HG02588 (cell line): ENCODE results near the gene FGD1.

Experiments used
- ATAC-seq: cut with Tn5 transposase; IDR thresholded peaks from one replicate; pipeline ENCODE4 v1.9.1; 2021; ENCODE audit warnings: mild to moderate bottlenecking, moderate library complexity; ENCODE audit not compliant: unreplicated experiment

The FGD1 gene

DNA sequence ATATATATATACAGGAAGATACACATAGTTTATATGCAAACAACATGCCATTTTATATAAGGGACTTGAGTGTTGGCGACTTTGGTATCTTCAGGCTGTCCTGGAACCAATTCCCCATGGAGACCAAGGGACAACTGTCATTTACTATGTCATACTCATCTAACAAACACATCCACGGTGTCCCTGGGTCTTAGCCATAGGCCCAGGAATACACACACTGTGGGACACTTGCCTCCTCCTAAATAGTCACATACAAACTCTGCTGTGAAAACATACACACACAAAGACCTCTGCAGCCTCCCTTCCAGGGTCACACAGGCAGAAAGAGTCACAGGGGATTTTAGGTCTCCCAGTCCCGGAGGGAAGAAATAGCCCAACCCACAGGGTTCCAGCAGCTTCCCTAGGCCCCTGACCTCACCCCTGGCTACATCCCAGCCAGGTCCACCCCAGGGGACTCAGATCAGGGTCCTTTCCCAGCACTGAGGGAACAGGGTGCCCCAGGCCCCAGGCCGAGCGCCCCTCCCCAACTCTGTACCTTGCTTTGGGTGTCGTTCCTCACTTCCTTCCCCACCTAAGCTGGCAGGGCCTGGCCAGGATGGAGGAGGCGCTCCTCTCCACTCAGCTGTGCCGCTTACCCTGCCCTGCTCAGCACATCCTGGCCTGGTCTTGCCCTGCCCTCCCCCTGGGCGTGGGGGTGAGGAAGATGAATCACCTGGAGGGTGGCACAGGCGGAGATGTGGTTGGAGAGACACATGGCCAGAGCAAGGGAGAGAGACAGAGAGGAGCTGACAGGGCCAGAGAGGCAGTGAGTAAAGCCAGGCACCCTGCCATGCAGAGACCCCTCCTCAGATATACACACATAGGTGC is 21.8 kb downstream of the FGD1 start:
- no peak for ATAC-seq

DNA sequence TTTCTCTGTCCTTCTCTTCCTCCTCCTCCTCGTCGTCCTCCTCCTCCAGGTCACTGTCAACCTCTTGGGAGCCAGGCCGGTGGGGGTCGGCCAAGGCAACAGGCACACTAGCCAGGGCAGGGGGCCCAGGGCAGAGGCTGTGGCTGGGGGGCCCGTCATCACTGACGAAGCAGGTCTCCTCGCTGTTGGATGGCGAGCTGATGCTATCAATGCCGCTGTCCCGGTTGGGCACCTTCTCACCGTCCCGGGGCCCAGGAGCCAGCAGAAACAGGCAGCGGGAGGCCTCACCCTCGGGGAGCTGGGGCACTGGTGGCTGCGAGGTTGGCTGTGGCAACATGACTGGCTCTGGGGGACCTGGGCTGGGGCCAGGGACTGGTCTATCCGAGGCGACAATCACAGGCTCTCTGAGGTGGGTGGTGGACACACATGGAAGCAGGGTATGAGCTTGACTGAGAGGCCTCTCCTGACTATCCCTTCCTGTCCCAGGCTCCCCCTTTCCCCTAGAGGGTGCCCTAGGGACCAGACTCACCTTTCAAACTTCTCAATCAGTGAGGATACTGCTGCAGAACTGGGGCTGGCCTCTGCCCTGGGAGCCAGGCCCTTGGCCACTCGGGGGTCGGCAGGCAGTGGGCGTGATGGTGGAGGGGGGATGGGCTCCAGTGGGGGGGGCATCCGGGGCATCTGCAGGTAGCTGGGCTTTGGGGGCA is 25.8 kb downstream of the FGD1 start:
- no peak for ATAC-seq

DNA sequence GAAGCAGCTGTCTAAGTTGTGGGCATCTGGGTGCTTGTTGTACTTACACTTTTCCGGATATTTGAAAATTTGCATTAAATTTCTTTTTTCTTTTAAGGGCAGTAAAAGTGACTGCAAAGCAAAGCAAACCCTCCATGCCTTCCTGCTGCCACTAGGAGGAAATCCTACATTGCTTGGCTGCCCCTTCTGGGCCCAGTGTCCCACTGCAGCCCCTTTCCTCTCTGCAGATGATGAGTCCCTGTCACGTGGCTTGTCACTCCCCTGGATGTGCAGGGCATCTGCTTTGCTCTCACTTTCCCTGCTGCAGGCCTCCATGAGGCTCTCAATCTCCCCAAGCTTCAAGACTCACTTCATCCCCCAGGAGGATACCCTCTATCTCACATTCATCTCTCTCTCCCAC is 43.1 kb downstream of the FGD1 start:
- no peak for ATAC-seq

- no peak for ATAC-seq
Measured at GRCh38 chrX:54449929-54450328, 46.1 kb downstream of the FGD1 start.

- ATAC-seq, result no peak
Measured at GRCh38 chrX:54447461-54447860, 48.6 kb downstream of the FGD1 start.

GRCh38 chrX:54446084-54446483 is 50.0 kb downstream of the FGD1 start:
- no peak for ATAC-seq

DNA sequence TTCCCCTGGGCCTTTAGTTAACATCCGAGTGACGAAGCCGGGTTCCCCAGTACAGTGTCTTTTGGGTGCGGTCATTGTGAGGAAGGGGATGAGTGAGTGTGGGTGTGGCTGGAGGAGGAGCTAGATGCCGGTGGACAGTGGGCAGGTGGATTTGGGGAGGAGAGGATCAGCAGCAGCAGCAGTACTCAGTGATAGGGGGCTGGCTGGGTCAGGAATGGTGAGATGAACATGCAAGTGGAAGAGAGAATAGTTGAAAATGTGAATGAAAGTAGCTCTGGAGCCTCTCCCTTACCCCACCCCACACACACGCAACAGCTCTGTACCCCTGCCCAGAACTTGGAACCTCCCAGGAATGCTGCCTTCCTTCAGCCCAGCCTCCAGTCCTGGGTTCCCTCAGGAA is 51.3 kb downstream of the FGD1 start:
- ATAC-seq, result no peak

- ATAC-seq, result no peak
Measured at GRCh38 chrX:54442790-54443189, 53.2 kb downstream of the FGD1 start.

- peak; percentile 99 for ATAC-seq
Measured at GRCh38 chrX:54439960-54440871, 55.8 kb downstream of the FGD1 start, which contains the start of gene TSR2. TSS of gene TSR2 (plus strand) at chrX:54440404. CDS start at chrX:54440422, 18 bp downstream.

- ATAC-seq, result no peak
Measured at GRCh38 chrX:54435121-54435520, 60.9 kb downstream of the FGD1 start.

DNA sequence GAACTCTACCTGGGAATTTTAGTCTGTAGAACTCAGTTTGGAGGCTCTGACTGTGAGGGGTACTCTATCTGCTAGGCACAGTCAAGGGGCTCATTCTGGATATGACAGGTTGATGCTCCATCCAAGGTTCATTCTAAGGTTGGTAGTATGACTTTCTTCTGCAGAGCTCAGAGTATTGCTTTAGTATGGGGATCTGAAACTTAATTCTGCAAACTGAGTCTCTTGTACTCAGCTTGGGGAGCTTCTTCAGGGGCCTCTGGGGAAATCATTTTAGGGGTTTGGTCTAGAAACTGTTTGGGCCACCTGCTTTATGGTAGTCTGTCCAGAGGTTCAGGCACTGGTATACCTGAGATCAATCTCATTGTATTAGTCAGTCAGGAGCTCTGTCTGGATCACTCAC is 65.5 kb downstream of the FGD1 start:
- ATAC-seq, result no peak

GRCh38 chrX:54427837-54428424 is 68.1 kb downstream of the FGD1 start:
- no peak for ATAC-seq

DNA sequence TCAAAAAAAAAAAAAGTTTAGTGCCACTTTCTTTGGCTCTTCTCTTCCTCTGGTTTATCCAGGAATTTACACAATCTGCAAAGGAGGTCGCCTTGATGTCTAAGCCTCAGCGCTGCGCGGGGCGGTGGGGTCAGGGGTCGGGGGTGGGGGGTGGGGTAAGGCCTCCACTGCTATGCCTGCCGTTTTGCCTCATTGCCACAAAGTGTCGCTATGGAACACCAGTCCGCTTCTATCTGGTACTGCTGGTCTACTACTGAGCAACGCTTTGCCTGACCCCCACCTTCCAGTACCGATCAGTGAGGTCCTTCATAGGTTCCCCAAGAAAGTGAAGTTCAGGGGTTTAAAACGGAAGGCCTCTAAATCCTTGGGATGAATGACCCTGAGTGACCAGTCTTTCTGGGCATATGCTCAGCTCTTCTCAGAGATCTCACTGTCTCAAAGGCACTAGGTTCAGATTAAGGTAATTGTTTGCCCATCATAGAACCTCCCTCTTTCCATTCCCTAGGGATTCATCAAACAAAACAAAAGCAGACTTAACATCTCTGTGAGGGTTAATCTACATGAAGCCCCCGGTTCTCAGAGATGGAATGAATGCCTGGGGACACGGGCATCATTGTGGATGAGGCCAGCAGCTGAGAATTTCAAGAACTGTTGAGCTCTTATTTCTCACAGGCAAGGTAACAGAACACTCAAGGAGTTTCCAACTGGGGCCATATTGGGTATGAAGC is 72.7 kb downstream of the FGD1 start:
- no peak for ATAC-seq

- ATAC-seq, result no peak
Measured at GRCh38 chrX:54422168-54422567, 73.9 kb downstream of the FGD1 start.

DNA sequence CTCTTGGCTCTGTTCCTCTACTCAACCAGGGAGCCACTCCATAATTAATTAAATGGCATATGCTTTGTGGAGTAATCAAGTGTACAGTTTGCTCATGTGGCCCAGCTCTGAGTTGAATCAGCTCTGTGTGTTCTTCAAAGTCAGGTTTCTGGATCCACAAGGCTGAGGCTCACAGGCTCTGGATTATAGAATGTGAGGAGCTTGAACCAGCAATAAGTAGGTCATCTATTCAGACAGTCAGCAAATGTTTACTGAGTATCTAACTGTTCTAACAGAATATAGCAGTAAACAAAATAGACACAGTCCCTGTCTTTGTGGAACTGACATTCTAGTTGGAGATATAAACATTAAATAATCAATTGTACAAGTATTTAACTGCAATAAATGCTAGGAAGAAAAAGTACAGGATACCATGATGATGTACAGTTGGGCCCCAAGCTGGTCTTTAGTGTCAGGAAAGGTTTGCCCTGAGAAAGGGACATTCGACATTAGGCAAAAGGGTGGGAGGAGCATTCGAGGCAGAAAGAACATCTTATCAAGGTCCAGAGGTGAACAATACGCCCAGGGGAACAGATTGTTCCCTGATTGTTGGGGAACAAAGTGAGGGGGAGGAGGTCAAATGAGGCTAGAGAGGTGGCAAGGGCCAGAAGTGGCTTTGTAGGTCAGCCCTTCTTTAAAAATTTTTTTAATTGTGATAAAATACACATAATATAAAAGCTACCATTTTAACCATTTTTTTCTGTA is 76.3 kb downstream of the FGD1 start:
- ATAC-seq, result no peak

GRCh38 chrX:54416965-54417364 is 79.1 kb downstream of the FGD1 start:
- ATAC-seq, result no peak

GRCh38 chrX:54415534-54416350 is 80.3 kb downstream of the FGD1 start:
- no peak for ATAC-seq

DNA sequence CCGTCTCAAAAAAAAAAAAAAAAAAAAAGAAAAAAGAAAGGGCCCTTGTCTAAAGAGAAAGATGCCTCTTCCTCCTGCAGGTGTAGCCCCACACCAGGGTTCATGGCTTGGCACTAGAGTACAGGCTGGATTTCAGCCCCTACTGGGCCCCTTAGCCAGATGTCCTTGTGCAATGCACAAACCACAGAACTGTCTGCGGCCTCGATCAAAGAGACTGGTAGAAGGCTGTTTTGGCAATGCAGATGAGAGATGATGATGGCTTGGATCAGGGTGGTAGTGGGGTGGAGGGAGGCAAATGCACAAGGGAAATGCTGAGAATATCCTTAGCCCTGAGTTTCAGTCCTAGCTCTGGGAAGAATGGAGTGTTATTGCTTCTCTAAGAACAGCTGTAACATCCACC is 82.3 kb downstream of the FGD1 start:
- no peak for ATAC-seq

- ATAC-seq, result no peak
Measured at GRCh38 chrX:54411732-54412131, 84.3 kb downstream of the FGD1 start.
